ENCODE data around the gene PCIF1. TPM values are rescaled to one million over a fixed set of nuclear protein-coding genes. Genes with fewer than 3 reads are reported as not detected.

Gene PCIF1
- total RNA-seq, 1 donor = 9.1 TPM

GRCh38 chr20:45911486-45912343 lies 22.8 kb upstream of the PCIF1 start, which contains the start of gene PLTP:
TSS of gene PLTP (minus strand) at chr20:45912155. CDS start at chr20:45911452, 703 bp downstream.
- no peak for TF ChIP-seq CTCF (IDR thresholded peaks at IDR 0.05; ENCODE audit: insufficient read depth, low read depth, low read length)
- H3K4me3 ChIP-seq (ENCODE audit: low read depth, low read length) = peak within 1 kb of the TSS; percentile 76
- DNase-seq (ENCODE audit: low read depth) = peak; percentile 76

- H3K4me3 ChIP-seq (ENCODE audit: low read depth, low read length) = peak overlapping the region; percentile 76
- no peak for TF ChIP-seq CTCF (IDR thresholded peaks at IDR 0.05; ENCODE audit: insufficient read depth, low read depth, low read length)
Measured at GRCh38 chr20:45912344-45912682, 22.2 kb upstream of the PCIF1 start.

DNA sequence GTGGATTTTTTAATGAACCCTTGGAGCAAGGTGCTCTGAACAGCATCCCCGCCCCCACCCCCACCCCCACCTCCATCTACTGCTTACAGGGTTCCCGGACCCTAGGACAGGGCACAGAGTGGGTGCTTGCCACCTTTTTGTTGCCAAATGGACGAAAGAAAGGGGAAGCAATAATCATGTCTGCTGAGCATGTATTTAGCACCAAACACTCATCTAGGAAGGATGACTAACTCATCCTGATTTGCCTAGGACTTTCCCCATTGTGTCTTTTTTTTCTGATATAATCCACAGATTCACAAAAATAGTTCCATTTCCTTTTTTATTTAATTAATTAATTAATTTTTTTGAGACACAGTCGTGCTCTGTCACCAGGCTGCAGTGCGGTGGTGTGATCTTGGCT lies 21.4 kb upstream of the PCIF1 start:
- no peak for TF ChIP-seq CTCF (IDR thresholded peaks at IDR 0.05; ENCODE audit: insufficient read depth, low read depth, low read length)
- no peak for DNase-seq (ENCODE audit: low read depth)
- H3K4me3 ChIP-seq (ENCODE audit: low read depth, low read length) = no peak overlapping the region

More at GRCh38 chr20:45912344-45912682, 22.2 kb upstream of the PCIF1 start:
- DNase-seq (ENCODE audit: low read depth) = no peak

GRCh38 chr20:45917790-45918141 lies 16.7 kb upstream of the PCIF1 start:
- no peak overlapping the region for H3K4me3 ChIP-seq (ENCODE audit: low read depth, low read length)
- no peak for TF ChIP-seq CTCF (IDR thresholded peaks at IDR 0.05; ENCODE audit: insufficient read depth, low read depth, low read length)
- peak; percentile 76 for DNase-seq (ENCODE audit: low read depth)

DNA sequence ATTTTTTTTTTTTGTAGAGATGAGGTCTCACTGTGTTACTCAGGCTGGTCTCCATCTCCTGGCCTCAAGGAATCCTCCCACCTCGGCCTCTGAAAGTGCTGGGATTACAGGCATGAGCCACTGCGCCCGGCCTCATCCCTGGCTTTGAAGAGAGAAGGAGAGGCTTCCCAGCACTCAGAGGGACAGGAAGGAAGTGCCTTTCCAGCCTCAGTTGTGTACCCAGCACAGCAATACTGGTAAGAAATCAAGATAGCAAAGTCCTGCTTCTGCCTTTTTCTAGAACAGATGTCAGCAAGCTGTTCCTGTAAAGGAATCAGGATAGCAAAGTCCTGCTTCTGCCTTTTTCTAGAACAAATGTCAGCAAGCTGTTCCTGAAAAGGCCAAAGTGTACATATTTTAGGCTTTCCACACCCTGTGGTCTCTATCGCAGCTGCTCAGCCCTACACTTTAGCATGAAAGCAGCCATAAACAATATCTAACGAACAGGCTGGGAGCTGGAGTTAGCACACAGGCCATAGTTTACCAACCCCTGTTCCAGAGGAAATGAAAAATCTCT lies 16.2 kb upstream of the PCIF1 start:
- DNase-seq (ENCODE audit: low read depth) = peak; percentile 90
- no peak for TF ChIP-seq CTCF (IDR thresholded peaks at IDR 0.05; ENCODE audit: insufficient read depth, low read depth, low read length)
- H3K4me3 ChIP-seq (ENCODE audit: low read depth, low read length) = no peak overlapping the region

DNA sequence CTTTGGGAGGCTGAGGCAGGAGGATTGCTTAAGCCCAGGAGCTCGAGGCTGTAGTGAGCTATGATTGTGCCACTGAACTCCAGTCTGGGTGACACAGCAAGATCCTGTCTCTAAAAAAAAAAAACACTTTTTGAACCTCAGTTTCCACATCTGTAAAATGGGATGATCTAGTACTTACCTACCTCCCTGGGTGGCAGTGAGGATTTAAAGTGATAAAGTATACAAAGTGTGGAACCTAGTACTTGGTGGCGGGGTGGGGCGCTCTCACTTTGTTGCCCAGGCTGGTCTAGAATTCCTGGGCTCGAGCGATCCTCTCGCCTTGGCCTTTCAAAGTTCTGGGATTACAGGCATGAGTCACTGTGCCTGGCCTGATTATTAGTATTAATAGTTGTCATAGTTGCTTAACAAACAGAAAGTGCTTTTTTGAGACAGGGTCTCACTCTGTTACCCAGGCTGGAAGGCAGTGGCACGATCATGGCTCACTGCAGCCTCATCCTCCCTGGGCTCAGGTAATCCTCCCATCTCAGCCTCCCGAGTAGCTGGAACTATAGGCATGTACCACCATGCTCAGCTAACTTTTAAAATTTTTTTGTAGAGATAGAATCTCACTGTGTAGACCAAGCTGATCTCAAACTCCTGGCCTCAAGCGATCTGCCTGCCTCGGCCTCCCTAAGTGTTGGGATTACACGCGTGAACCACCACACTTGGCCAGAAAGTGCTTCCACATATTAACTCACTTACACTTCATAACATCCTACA lies 15.5 kb upstream of the PCIF1 start:
- TF ChIP-seq CTCF (IDR thresholded peaks at IDR 0.05; ENCODE audit: insufficient read depth, low read depth, low read length) = no peak
- DNase-seq (ENCODE audit: low read depth) = peak; percentile 61
- H3K4me3 ChIP-seq (ENCODE audit: low read depth, low read length) = no peak overlapping the region
